ENCODE measurements around the gene RAB17.

- TF ChIP-seq CTCF (conservative IDR thresholded peaks at IDR 0.05; ENCODE audit: low read length), result no peak
- TF ChIP-seq EZH2phosphoT487 (IDR thresholded peaks at IDR 0.05; ENCODE audit: borderline replicate concordance), result no peak
These were observed 40.7 kb downstream of the RAB17 start for GRCh38 chr2:237549643-237550415.
